Upper lobe of right lung (tissue), 1 donor: ENCODE measurements around the gene KLHL10. TPM values are rescaled to one million over a fixed set of nuclear protein-coding genes. Genes with fewer than 3 reads are reported as not detected.
"Not testable (repeated sequence)": the region's sequence is repeated elsewhere in the genome, so short reads cannot be mapped to it uniquely, and the experiment has no call there.

ENCODE experiments used
- ATAC-seq: fragments of 200-7000 bp; cut with Tn5 transposase; one replicate; pipeline ENCODE4 v1.9.1; 2020; ENCODE audit warnings: mild to moderate bottlenecking, moderate library complexity
- DNase-seq: peaks from one replicate; pipeline ENCODE4 v3.0.0-alpha.2; 2020
- H3K27ac ChIP-seq: fragments of 200-600 bp; one replicate; pipeline ENCODE4 v1.8.0; 2022
- H3K27me3 ChIP-seq: fragments of 200-600 bp; one replicate; pipeline ENCODE4 v1.8.0; 2022; ENCODE audit warnings: mild to moderate bottlenecking
- H3K36me3 ChIP-seq: fragments of 200-600 bp; one replicate; pipeline ENCODE4 v1.8.0; 2022
- H3K4me1 ChIP-seq: fragments of 200-600 bp; one replicate; pipeline ENCODE4 v1.8.0; 2022
- H3K4me3 ChIP-seq: fragments of 200-600 bp; one replicate; pipeline ENCODE4 v1.8.0; 2022; ENCODE audit warnings: mild to moderate bottlenecking
- H3K9me3 ChIP-seq: fragments of 200-600 bp; one replicate; pipeline ENCODE4 v1.8.0; 2022
- CTCF ChIP-seq: fragments of 200-600 bp; IDR thresholded peaks from one replicate; pipeline ENCODE4 v1.8.0; 2022; ENCODE audit warnings: antibody characterized with exemption
- intact Hi-C: fragments of 100-400 bp; cut with DNase I; formaldehyde crosslinking; loops from one replicate; pipeline ENCODE4 v1.11.0; 2022
- total RNA-seq: library from RNA; stranded (reverse); fragmentation: NEBNext Ultra II Directional; extraction: Animal tissue kit (Norgen Biotek cat#: 25700); gene quantifications from one replicate; pipeline ENCODE4 v1.2.1, GENCODE V29; 2021
- donor health status: DM: no; HTN: yes; CAD: no; lungs with severe emphysema.

Gene KLHL10
- total RNA-seq, 1 donor from 2014 or later, result 0.29 TPM

DNA sequence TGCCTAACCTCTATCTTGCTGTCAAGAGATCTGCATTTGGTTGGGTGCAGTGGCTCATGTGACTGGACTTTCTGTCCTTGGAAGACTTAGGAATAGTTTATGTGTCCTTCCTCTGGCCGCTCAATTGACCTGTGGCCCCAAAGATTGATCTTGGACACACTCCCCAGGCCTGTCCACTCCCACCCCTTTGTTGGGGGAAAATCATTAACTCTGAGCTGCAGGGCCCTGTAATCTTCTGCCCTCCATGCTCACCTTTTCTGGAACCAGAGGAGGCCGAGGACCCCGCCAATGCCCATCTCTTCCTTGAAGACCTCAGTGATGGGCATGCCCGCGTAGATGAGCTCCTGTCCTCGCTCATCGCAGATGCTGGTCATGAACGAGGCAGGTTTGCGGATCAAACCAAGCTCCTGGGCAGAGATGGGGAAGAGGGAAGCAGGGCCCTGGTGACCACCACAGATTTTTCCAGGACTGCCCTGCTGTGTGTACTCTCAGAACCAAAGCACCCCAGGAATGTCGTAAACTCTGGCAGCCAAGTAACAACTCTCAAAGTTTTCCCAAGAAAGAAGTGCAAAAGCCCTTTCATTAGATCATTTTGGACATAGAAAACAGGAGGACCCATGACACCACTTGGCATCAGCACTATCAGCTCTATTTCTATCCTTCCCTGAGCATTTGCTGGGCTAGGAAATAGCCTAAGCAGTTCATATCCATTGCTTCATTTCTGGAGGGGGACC is 36.1 kb downstream of the KLHL10 start:
- intact Hi-C loops, result no loop called here
- Histone ChIP-seq H3K27ac (no peak overlapping the region), H3K36me3 (peaks cover 76% of the 10 kb centered on the region), H3K27me3 (no peaks in the 10 kb centered on the region), H3K4me3 (no peak overlapping the region), H3K4me1 (no peaks in the 10 kb centered on the region), H3K9me3 (no peaks in the 10 kb centered on the region)
- ATAC-seq (no peak), DNase-seq (peak; percentile 27)
- TF ChIP-seq CTCF, result no peak

DNA sequence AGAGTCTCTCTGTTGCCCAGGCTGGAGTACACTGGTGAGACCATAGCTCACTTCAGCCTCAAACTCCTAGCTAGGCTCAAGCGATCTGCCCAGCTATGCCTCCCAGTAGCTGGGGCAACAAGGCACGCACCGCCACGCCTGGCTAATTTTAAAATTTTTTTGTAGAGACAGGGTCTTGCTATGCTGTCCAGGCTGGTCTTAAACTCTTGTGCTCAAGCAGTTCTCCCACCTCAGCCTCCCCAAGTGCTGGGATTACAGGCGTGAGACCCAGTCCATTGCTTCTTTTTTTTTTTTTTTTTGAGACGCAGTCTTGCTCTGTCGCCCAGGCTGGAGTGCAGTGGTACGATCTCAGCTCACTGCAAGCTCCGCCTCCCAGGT is 36.7 kb downstream of the KLHL10 start:
- H3K36me3 ChIP-seq, result peaks cover 76% of the 10 kb centered on the region
- H3K27ac ChIP-seq, H3K4me3 ChIP-seq, H3K27me3 ChIP-seq, H3K4me1 ChIP-seq, ATAC-seq, H3K9me3 ChIP-seq, intact Hi-C loops: not testable (repeated sequence)
- DNase-seq, result peak; percentile 26

DNA sequence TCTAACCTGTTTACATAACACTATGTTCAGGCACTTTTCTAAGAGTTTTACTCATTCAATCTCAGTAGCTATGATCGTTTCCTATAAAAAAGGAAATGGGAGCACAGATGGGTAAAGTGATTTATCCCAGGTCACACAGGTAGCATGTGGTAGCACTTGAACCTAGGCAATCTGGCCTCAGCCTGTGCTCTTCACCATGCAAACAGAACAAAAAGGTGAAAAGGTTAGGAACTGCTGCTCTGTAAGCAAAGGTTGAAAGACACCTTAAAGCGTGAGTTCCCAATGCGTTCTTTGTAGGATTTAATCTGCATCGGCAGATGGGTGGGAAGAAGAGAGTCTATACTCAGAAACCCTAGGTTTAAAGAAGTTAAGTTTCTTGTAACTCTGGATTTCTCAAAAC is 42.5 kb downstream of the KLHL10 start:
- Histone ChIP-seq H3K36me3 (peaks cover 83% of the 10 kb centered on the region), H3K9me3 (no peaks in the 10 kb centered on the region), H3K27me3 (no peaks in the 10 kb centered on the region), H3K27ac (no peak overlapping the region), H3K4me3 (no peak overlapping the region), H3K4me1 (no peaks in the 10 kb centered on the region)
- ATAC-seq, result no peak
- DNase-seq, result no peak
- no peak for TF ChIP-seq CTCF
- intact Hi-C loops, result no loop called here

DNA sequence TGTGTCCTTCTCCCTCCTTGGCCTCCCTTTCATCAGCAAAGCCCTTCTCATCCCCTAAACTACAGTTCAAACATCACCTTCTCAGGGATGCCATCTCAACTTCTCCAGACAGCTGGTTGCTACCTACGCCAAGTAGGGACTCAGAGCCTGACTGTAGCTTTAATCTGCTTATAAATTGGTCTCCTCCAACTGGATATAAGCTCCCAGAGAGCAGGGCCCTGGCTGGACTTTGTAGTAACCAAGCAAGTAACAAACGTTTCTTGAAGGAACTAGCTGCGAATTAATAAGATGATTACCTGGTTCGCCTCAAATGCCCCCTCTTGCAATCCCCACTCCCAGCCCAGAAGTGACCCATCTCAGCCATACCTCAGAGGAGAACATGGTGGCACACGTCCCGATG is 45.1 kb downstream of the KLHL10 start:
- no peaks in the 10 kb centered on the region for H3K4me1 ChIP-seq
- no peak overlapping the region for H3K4me3 ChIP-seq
- no peak for TF ChIP-seq CTCF
- intact Hi-C loops, result no loop called here
- H3K36me3 ChIP-seq, result peaks cover 95% of the 10 kb centered on the region
- DNase-seq (no peak), ATAC-seq (no peak)
- H3K27me3 ChIP-seq, result no peaks in the 10 kb centered on the region
- no peak overlapping the region for H3K27ac ChIP-seq
- H3K9me3 ChIP-seq, result no peaks in the 10 kb centered on the region

GRCh38 chr17:41885733-41886132 is 48.1 kb downstream of the KLHL10 start:
- no peaks in the 10 kb centered on the region for H3K27me3 ChIP-seq
- H3K4me3 ChIP-seq, result no peak overlapping the region
- peak; percentile 22 for TF ChIP-seq CTCF
- H3K4me1 ChIP-seq, result no peaks in the 10 kb centered on the region
- H3K36me3 ChIP-seq, result peaks cover 96% of the 10 kb centered on the region
- intact Hi-C loops, result no loop called here
- H3K9me3 ChIP-seq, result no peaks in the 10 kb centered on the region
- peak; percentile 21 for ATAC-seq
- H3K27ac ChIP-seq, result no peak overlapping the region
- no peak for DNase-seq

GRCh38 chr17:41888332-41888965 is 50.8 kb downstream of the KLHL10 start:
- Histone ChIP-seq H3K27me3 (no peaks in the 10 kb centered on the region), H3K9me3 (no peaks in the 10 kb centered on the region), H3K36me3 (peaks cover 98% of the 10 kb centered on the region), H3K27ac (no peak overlapping the region), H3K4me3 (no peak overlapping the region), H3K4me1 (no peaks in the 10 kb centered on the region)
- intact Hi-C loops, result no loop called here
- DNase-seq (no peak), ATAC-seq (no peak)
- no peak for TF ChIP-seq CTCF
